Liver (tissue), 3 donors: Measurements from ENCODE around the gene FAM3A.

Experiments used
- ATF3 ChIP-seq: IDR thresholded peaks from 2 replicates; pipeline ENCODE4 v1.6.1; 2016; ENCODE audit warnings: antibody characterized with exemption
- CTCF ChIP-seq: fragments of 150-350 bp; IDR thresholded peaks from 2 replicates; pipeline ENCODE4 v1.5.1; 2017; ENCODE audit warnings: improper control_type of control experiment, low read depth, low read length; ENCODE audit not compliant: missing input control
- FOXA2 ChIP-seq: IDR thresholded peaks from 2 replicates; pipeline ENCODE4 v1.6.1; 2016; ENCODE audit warnings: antibody characterized with exemption
- GABPA ChIP-seq, 2 donors: IDR thresholded peaks in 1 of 2; conservative IDR thresholded peaks in 1 of 2; 2 replicates each; pipeline ENCODE4 v1.6.1; 2016; ENCODE audit warnings: antibody characterized with exemption in 2 of 2, mild to moderate bottlenecking in 1 of 2, moderate library complexity in 1 of 2
- HNF4A ChIP-seq, 2 donors: conservative IDR thresholded peaks; 2 replicates each; pipeline ENCODE4 v1.6.1; 2016; ENCODE audit warnings: antibody characterized with exemption in 2 of 2, mild to moderate bottlenecking in 2 of 2
- JUND ChIP-seq, 2 donors: IDR thresholded peaks; 2 replicates each; pipeline ENCODE4 v1.6.1; 2016; ENCODE audit warnings: antibody characterized with exemption in 2 of 2
- MAX ChIP-seq: IDR thresholded peaks from 2 replicates; pipeline ENCODE4 v1.6.1; 2016; ENCODE audit warnings: antibody characterized with exemption
- RAD21 ChIP-seq, 2 donors: IDR thresholded peaks; 2 replicates each; pipeline ENCODE4 v1.6.1; 2016; ENCODE audit warnings: antibody characterized with exemption in 2 of 2, mild to moderate bottlenecking in 2 of 2
- REST ChIP-seq: IDR thresholded peaks from 2 replicates; pipeline ENCODE4 v1.6.1; 2016; ENCODE audit warnings: antibody characterized with exemption, mild to moderate bottlenecking
- RXRA ChIP-seq, 2 donors: IDR thresholded peaks; 2 replicates each; pipeline ENCODE4 v1.6.1; 2017 to 2018; ENCODE audit warnings: antibody characterized with exemption in 2 of 2, mild to moderate bottlenecking in 1 of 2
- SP1 ChIP-seq: IDR thresholded peaks from 2 replicates; pipeline ENCODE4 v1.6.1; 2018; ENCODE audit warnings: antibody characterized with exemption, mild to moderate bottlenecking
- YY1 ChIP-seq: IDR thresholded peaks from 2 replicates; pipeline ENCODE4 v1.6.1; 2016; ENCODE audit warnings: antibody characterized with exemption, mild to moderate bottlenecking
- ZBTB33 ChIP-seq: IDR thresholded peaks from 2 replicates; pipeline ENCODE4 v1.6.1; 2016; ENCODE audit warnings: antibody characterized with exemption
- donor health status: healthy.
- donor health status: healthy.

- TF ChIP-seq MAX, result no peak
- no peak for TF ChIP-seq RXRA (IDR thresholded peaks at IDR 0.05)
- TF ChIP-seq CTCF, result no peak
- TF ChIP-seq REST, result no peak
- TF ChIP-seq SP1, result no peak
- TF ChIP-seq YY1, result no peak
- TF ChIP-seq RAD21 (IDR thresholded peaks at IDR 0.05), result no peak
- TF ChIP-seq GABPA (IDR thresholded peaks at IDR 0.05 in 1 of 2, conservative IDR thresholded peaks at IDR 0.05 in 1 of 2), result no peak
- no peak for TF ChIP-seq ATF3
- TF ChIP-seq JUND (IDR thresholded peaks at IDR 0.05), result no peak
- no peak for TF ChIP-seq HNF4A (conservative IDR thresholded peaks at IDR 0.05)
- TF ChIP-seq FOXA2, result no peak
- TF ChIP-seq ZBTB33, result no peak
Observed at GRCh38 chrX:154519389-154519788, 3.4 kb upstream of the FAM3A start.
